ENCODE measurements around the gene TMEM88.

DNA sequence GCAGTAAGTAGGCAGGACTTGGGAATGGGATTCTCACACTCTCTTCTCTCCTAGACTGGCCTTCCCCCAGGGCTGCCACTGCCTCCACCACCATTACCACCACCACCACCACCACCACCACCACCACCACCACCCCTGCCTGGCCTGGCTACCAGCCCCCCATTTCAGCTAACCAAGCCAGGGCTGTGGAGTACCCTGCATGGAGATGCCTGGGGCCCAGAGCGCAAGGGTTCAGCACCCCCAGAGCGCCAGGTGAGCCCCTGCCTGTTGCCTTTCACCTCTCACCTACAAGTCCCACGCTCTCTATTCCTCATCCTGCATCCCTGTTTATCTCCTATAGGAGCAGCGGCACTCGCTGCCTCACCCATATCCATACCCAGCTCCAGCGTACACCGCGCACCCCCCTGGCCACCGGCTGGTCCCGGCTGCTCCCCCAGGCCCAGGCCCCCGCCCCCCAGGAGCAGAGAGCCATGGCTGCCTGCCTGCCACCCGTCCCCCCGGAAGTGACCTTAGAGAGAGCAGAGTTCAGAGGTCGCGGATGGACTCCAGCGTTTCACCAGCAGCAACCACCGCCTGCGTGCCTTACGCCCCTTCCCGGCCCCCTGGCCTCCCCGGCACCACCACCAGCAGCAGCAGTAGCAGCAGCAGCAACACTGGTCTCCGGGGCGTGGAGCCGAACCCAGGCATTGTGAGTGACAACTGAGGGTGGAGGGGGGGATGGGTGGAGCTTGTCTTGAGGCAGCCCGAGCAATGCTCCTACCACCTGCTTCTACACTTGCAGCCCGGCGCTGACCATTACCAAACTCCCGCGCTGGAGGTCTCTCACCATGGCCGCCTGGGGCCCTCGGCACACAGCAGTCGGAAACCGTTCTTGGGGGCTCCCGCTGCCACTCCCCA, 7.9 kb upstream of the TMEM88 start:
- TF ChIP-seq, protein P1, sequence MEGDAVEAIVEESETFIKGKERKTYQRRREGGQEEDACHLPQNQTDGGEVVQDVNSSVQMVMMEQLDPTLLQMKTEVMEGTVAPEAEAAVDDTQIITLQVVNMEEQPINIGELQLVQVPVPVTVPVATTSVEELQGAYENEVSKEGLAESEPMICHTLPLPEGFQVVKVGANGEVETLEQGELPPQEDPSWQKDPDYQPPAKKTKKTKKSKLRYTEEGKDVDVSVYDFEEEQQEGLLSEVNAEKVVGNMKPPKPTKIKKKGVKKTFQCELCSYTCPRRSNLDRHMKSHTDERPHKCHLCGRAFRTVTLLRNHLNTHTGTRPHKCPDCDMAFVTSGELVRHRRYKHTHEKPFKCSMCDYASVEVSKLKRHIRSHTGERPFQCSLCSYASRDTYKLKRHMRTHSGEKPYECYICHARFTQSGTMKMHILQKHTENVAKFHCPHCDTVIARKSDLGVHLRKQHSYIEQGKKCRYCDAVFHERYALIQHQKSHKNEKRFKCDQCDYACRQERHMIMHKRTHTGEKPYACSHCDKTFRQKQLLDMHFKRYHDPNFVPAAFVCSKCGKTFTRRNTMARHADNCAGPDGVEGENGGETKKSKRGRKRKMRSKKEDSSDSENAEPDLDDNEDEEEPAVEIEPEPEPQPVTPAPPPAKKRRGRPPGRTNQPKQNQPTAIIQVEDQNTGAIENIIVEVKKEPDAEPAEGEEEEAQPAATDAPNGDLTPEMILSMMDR (conservative IDR thresholded peaks at IDR 0.05; ENCODE audit: low read length) = no peak
- no peak for TF ChIP-seq EZH2phosphoT487 (IDR thresholded peaks at IDR 0.05; ENCODE audit: borderline replicate concordance, low read depth, low read length)
